Erythroblast (primary cell): ENCODE measurements around the gene TMEM88.
A peak's percentile ranks its signal among the peaks of the same experiment; 100 is the strongest.
"Not testable (repeated sequence)": the region's sequence is repeated elsewhere in the genome, so short reads cannot be mapped to it uniquely, and the experiment has no call there.

ENCODE experiments used
- DNase-seq, 2 experiments: peaks; one replicate each; lab custom pipeline; 2025; lab: John Stamatoyannopoulos, UW
- GATA1 ChIP-seq: IDR thresholded peaks from 2 replicates; pipeline ENCODE4 v1.6.1; 2011; ENCODE audit warnings: low read depth, mild to moderate bottlenecking, control low read depth, low read length, moderate library complexity
- POLR2A ChIP-seq: IDR thresholded peaks from 2 replicates; pipeline ENCODE4 v1.6.1; 2011; ENCODE audit warnings: mild to moderate bottlenecking, low read length

TMEM88 gene

DNA sequence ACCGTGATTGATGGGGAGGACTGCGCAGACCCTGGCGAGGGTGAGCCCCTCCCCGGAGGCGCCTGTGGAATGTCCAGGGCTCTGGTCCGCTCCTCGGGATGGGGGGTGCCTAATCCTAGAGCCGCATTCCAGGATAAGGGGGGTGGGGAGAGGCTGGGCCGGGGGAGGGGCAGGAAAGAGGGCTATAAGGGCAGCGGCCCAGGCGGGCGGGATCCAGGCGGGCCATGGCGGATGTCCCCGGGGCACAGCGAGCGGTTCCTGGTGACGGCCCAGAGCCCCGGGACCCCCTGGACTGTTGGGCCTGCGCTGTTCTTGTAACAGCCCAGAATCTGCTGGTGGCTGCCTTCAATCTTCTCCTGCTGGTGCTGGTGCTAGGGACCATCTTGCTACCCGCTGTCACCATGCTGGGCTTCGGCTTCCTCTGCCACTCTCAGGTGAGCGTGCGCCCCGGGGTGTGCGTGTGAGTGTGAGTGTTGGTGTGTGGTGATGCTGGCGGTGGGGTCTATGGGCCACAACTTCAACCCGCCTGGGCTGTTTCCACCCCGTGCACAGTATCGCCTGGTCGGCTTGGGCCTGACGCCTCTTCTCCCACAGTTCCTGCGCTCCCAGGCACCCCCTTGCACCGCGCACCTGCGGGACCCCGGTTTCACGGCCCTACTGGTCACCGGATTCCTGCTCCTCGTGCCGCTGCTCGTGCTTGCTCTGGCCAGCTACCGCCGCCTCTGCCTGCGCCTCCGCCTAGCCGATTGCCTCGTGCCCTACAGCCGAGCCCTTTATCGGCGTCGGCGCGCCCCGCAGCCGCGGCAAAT, at the start of gene TMEM88:
TSS of gene TMEM88 (plus strand) at position 216 of the 809 bp plus-strand sequence. CDS start at position 225, 9 bp downstream.
- DNase-seq: no peak
- TF ChIP-seq POLR2A (peak; percentile 22), GATA1 (no peak)

DNA sequence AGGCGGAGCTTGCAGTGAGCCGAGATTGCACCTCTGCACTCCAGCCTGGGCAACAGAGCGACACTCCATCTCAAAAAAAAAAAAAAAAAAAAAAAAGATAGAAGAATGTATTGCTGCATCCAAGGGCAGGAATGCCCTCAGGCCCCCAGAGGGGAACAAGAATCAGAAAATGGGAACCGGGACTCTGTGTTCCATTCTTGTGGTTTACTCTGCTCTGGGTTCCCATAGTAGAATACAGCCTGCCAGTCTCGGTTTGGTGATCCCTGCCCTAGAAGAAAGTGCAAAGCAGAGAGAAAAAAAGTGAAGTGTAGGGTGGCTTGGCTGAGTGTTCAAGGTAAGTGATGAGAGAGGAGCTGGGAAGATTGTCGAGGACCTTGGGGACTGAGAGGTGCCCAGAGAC, 48.3 kb upstream of the TMEM88 start:
- no peak for TF ChIP-seq GATA1
- DNase-seq: no peak

DNA sequence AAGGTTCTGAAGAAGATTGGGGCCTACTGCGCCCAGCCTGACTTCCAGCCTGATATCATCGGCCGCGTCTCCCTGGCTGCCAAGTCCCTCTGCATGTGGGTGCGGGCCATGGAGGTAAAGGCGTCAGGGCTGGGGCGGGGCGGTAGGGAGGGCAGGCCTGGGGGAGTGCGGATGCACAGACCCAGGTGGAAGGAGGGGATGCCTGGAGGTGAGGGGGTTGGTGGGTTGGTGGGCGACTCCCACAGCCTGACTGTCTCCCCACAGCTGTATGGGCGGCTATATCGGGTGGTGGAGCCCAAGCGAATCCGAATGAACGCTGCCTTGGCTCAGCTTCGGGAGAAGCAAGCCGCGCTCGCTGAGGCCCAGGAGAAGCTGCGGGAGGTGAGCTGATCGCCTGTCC, 47.7 kb upstream of the TMEM88 start:
- TF ChIP-seq GATA1 (no peak), POLR2A (no peak)
- DNase-seq: no peak

DNA sequence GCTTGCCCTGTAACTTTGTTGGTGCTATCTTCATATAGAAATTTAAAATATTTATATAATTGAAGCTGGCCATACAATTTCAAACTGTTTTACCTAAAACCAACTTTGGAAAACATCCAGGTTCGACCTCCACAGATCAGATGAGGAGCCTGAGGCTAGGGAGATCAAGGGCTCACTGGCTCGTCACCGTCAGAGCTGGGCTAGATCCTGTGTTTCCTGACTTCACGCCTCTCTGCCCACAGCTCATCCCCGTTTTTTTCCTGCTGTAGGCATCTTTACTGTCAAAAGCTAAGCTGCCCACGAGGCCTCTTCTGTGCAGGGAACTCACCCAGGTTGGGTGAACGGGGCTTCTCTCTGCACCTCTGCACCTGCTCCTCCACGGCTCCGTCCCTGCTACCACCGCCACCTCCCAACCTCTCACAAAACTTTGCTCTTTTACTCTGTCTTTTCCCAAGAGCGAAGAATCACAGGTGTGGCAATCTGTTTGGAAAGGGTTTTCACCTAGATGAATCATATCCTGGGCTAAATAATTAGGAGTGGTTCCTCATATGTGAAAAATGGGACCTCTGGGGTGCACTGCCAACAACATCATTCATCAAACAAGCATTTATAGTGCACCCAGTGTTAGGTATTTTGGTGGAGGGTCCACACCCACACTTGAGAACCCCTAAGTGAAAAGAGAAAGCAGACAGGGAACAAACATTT, 45.6 kb upstream of the TMEM88 start:
- DNase-seq: no peak
- no peak for TF ChIP-seq GATA1
- no peak for TF ChIP-seq POLR2A

DNA sequence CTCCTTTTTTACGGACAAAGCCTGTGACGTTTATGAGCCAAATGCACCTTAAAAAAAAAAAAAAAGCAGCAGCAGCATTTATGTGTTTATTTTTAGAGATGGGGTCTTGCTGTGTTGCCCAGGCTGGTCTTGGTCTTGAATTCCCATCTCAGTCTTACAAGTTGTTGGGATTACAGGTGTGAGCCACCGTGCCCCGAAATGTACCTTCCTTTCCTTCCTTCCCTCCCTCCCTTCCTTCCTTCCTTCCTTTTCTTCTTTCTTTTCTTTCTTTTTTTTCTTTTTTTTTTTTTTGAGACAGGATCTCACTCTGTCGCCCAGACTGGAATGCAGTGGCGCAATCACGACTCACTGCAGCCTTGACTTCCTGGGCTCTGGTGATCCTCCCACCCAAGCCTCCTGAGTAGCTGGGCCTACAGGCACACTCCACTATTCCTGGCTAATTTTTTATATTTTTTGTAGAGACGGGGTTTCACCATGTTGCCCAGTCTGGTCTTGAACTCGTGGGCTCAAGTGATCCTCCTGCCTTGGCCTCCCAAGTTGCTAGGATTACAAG, 45.0 kb upstream of the TMEM88 start:
- DNase-seq: not testable (repeated sequence)

DNA sequence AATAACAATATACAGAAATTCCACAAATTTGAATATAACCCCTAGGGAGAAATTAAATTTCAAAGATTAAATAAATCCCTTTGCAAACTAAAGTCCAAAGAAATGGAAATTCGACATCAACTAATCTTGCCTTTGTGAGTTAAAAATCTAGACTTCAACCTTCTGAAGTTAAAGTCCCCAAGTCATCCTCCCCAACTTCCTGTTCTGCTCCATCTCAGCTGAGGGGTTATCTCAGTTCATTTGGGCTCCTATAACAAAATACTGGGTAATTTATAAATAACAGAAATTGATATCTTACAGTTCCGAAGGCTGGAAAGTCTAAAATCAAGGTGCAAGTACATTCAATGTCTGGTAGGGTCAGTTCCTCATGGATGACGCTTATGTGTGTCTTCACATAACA, 43.6 kb upstream of the TMEM88 start:
- DNase-seq: no peak
- TF ChIP-seq GATA1 (no peak), POLR2A (no peak)

DNA sequence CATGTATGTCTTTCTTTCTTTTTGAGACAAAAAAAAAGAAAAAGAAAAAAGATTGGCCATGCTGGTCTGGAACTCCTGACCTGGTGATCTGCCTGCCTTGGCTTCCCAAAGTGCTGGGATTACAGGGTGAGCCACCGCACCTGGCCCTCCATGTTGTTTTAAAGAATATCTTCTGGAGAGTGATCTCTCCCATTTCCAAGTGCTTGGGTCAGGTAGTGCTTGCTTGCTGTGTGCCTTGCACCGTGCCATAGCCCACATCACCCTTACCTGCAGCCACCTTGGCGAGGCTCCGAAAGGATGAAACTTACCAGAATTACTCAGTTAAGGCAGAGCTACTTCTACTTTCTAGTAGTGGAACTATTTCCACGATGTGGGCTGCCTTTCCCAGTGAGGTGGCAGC, 39.9 kb upstream of the TMEM88 start:
- no peak for DNase-seq
- TF ChIP-seq GATA1 (no peak), POLR2A (no peak)

DNA sequence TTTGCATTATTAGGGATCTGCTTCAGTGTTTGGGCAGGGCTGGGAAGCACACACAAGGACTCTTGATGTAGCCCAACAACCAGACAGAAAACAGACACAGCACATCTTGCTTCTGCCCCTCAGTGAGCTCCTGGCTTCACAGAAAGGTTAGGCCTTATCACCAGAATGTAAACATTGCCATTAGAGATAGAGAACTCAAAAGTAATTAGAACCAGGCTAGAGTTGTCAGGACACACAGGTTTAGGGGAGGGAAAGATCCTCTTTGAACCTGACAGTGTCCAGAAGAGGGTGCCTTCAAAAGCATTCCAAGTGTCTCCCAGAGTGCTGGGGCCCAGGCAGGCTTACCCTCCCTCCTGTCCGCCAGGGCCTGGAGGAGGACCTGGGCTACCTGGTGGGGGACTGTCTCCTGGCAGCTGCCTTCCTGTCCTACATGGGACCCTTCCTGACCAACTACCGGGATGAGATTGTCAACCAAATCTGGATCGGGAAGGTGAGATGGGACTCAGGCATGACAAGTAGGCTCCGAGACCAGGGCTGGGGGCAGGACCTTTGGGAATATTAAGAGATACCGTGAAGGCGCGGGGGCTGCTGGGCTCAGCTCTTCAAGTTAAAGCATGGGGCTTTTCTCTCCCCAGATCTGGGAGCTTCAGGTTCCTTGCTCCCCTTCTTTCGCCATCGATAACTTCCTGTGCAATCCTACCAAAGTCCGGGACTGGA, 37.8 kb upstream of the TMEM88 start:
- TF ChIP-seq POLR2A: no peak
- no peak for TF ChIP-seq GATA1
- no peak for DNase-seq

GRCh38 chr17:7817643-7817964, 37.3 kb upstream of the TMEM88 start:
- TF ChIP-seq GATA1: no peak
- TF ChIP-seq POLR2A: no peak
- no peak for DNase-seq

GRCh38 chr17:7818026-7818425, 36.8 kb upstream of the TMEM88 start:
- TF ChIP-seq POLR2A (no peak), GATA1 (no peak)
- no peak for DNase-seq

GRCh38 chr17:7818746-7819645, 35.9 kb upstream of the TMEM88 start:
- no peak for DNase-seq
- no peak for TF ChIP-seq POLR2A
- no peak for TF ChIP-seq GATA1

GRCh38 chr17:7820231-7820630, 34.6 kb upstream of the TMEM88 start:
- TF ChIP-seq POLR2A: no peak
- no peak for TF ChIP-seq GATA1
- no peak for DNase-seq

DNA sequence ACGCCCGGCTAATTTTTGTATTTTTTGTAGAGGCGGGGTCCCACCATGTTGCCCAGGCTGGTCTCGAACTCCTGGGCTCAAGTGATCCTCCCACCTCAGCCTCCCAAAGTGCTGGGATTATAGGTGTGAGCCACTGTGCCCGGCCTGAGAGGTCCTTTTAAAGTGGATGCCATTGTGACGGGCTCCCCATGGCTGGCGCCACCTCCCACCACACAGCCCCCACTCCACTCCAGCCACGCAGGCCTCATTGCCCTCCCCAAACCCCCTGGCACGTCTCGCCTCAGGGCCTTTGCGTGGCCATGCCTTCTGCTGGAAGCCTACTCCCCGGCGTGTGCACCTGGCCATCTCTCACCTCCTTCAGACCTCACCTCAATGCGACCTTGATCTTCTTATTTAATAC, 32.7 kb upstream of the TMEM88 start:
- TF ChIP-seq GATA1 (no peak), POLR2A (no peak)
- no peak for DNase-seq
